Midbrain (tissue), 1 donor: ENCODE data around the gene ANXA3.

Experiments used
- DNase-seq: peaks from one replicate; lab custom pipeline; 2025; lab: John Stamatoyannopoulos, UW

The ANXA3 gene

DNA sequence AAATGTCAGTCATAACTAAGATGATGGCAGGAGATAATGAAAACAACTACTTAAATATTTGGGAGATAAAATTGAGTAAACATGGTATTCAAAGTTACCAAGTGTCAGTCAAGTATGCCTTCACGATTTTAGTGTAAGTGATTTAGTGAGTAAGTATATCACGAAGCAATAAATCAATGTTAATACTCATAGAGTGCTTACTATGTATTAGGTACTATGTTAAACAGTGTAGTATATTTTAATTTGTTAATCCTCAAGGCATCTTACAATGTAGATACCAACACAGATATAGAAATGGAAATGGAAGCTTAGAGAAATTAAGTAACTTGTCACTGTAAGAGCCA lies 59.6 kb downstream of the ANXA3 start:
- DNase-seq: no peak

DNA sequence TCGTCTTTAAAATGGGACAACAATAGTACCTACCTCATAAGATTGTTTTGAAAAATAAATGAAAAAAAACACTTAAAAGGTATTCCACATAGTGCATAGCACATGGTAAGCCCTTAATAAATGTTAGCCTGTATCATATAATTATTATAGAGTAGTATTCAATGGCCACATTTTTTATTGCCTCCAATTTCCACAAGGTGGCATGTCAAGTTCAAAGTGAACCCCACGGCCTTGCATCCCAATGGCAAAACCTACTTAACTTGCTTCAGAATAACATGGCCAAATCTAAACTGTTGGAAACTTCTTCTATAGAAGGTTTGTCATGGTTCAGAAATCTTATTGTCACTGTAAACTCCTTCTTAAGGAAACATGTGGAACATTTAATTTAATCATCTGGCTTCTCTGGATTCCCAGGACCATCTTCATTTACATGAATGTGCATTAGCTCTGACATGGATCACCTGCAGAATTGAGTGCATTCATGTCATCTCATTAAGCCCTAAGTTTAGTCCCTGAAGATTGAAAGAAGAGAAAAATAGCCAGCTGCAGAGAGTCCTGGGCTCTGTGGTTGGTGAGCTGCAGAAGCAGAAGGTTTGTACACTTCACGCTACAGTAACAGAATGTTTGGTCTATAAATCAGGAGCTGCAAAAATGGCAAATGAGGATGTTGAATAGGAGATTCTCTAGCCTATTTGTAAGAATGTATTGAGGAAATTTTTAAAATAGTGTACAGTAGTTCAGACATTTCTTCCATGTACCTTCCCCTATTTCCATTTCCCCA lies 61.0 kb downstream of the ANXA3 start:
- DNase-seq: peak; percentile 54

DNA sequence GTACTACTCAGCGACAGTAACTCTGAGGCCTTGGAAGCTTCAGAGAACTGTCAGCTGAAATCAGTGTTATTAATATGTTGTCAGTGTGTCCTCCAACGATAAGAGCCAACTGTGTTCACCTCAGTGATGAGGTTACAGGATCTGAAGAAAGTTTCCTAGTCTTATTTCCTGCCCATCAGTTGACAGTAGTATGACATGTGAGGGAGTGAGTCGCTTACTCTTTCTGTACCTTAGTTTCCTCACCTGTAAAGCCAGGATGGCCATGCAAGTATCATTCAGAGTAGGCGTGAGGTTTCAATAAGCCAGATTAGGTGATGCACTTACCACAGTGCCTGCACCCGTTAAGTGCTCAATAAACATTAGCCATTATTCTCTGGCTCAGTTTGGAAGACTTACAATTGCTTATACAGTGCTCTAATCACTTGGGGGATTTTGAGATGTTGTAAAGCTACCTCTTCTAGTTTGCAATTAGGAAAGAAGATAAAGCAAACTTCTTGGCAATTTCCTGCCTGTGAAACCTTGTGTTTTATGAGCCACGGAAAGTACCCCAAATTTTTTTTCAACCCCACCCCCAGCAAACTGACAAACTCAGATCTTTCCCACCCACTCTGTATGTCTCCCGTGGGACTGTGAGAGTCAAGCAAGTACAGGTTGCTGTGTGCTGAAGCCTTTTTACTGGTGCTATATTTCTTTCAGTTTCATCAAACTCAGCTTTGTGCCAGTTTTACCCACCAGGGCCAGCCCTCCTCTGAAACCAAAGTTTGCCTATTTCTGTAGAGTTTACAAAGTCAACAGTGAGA lies 62.2 kb downstream of the ANXA3 start:
- DNase-seq: no peak

DNA sequence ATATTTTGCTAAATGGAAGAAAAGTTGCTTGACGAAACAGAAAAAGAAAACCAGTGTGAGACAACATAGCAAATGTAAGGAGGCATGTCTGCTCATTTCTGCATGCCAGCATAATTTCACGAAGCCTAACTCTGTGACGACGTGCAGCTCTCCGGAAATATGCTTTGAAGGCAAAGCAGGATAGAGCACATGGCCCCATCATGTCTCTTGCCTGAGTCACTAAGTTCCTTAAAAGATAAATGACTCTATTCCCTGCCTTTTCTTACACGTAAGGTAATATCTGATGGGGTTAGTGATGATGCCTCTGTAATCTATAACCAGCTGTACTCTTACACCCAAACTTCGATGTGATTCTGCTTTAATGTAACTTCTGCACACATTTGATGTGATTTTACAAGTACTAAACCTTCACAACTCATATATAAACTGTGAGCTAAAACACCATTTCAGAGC lies 64.5 kb downstream of the ANXA3 start:
- DNase-seq: no peak

DNA sequence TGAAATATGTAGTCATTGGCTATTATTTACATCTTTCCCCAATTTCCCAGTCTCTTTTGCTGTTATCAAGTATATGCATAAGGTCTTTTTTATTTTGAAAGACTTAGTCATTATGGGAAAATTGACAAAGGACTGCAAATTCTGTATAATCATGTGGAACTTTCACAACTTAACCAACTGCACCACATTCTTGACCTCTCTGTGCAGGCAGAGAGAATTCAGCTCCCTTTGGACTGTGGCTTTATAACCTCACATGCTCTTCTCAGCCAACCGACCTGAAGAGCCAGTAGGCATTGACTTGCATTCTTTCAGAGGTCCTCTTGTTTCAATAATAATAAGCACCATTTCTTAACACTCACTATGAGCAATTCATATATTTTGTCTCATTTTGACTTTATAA lies 66.9 kb downstream of the ANXA3 start:
- no peak for DNase-seq

DNA sequence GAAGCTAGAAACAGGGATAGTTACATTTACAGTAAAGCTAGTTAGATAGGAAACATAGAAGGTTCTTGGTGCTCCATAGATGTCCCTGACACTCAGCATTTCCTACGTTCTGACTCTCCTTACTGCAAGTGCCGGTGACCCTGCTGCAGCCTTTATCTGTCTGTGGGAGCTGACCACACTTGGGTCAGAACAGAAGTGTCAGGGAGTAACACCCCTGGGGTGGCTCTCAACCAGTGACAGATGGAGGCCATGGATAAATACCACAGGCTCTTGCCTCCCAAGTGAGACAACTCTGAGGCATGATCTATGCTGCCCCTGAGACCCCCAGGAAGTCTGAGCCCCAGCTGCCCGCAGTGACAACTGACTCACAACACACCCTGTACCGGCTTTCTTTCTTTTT lies 69.8 kb downstream of the ANXA3 start:
- no peak for DNase-seq

DNA sequence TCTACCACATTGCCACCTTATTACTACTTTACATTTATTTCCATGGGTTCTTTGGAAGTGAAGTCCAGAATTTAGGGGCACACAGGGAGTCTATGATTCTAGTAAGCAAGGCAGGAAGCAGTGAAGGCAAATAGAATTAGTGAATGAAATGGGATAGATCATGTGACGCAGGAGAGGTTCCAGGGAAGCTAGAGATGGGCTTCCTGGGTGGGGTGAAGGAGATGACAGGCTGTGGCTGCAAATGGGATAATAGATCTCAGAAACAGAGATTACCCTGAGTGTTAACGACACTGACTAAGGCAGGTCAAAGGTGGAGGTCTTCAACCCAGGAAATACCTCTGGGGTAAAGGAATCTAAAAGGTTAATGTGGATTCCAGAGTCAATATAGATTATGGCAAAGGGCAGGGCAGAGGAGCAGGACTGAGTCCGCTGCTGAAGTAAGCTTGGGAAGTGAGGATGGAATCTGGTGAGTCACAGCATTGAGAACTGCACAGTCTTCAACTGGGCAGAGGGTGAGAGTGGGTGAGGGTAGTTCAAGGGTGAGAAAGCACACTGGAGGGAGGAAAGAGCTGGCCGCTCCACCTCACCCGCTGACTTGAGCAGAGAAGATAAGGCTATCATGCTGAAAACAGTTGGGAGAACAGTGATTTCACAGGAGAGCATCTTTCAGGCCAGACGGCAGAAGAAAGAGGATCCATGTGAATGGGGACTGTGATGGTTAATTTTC lies 70.8 kb downstream of the ANXA3 start:
- DNase-seq: no peak

DNA sequence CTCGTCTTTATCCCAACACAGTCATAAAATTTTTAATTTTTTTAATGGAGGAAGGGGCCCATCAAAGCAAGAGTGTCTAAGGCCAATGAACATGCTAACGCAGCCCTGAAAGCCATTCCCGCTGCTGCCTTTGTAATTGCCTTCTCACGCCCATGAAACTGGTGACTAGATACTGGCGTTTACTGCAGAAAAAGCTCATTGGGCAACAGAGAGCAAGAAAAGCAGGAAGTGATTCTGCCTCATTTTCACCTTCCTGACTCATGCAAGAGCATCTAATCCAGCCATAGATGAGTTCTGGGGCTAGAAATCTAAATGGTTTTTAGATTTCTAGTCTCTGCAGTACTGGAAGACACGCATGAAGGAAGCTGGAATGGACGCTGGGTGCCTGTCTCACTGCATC lies 72.5 kb downstream of the ANXA3 start:
- DNase-seq: no peak

DNA sequence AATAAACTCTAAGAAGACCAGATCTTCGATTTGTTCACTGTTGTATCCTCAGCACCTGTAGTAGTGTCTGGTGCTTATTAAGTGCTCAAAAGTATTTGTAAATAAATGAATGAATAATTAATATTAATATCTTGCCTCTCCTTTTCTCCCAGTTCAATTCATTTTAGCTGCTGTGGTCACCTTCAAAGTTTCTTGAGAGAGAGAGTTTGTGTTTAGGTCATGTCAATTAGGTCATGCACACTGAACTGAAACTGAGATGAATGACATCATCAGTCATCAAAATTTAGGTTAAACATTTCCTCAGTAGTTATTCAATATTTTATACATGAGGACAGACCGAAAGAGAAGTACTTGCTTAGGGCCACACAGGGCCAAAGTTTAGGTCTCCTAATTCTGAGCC lies 73.5 kb downstream of the ANXA3 start:
- DNase-seq: no peak

DNA sequence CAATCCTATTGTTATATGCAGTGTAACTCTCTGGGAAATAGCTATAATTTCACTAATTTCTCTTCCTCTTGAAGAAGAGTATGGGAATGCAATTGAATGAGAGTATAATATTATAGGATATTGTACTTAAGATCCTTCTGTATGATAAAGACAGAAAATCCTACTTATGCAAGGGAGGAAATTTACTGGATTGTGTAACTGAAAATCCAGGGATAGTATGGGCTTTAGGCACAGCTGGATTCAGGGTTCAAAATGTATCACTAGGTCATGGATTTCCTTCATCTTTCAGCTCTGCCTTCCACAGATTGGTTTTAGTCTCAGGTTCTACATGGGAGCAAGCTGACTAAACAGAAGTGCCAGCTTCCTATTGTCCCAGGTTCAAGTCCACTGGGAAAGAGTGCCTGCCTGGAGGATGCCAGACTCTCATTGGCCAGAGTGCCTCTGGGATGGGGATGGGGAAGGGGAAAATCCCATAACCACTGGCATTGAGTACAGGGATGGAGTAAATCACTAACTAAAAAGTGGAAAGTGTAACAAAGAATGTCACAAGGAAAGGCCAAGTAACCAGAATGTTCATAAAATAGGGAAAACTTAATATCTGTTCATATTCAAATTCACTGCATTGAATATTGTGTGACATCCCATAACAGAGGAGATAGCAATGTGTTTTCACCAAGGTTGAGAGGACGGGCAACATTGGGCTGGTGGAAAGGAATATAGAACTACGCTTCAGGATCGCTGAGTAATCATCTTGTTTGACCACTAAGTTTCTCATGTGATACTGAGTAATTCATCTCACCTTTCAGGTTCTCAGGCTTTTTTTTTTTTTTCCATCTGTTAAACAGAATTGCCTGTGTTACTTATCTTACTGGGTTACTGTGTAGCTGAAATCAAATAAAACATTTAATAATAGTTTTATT lies 75.7 kb downstream of the ANXA3 start:
- DNase-seq: no peak

DNA sequence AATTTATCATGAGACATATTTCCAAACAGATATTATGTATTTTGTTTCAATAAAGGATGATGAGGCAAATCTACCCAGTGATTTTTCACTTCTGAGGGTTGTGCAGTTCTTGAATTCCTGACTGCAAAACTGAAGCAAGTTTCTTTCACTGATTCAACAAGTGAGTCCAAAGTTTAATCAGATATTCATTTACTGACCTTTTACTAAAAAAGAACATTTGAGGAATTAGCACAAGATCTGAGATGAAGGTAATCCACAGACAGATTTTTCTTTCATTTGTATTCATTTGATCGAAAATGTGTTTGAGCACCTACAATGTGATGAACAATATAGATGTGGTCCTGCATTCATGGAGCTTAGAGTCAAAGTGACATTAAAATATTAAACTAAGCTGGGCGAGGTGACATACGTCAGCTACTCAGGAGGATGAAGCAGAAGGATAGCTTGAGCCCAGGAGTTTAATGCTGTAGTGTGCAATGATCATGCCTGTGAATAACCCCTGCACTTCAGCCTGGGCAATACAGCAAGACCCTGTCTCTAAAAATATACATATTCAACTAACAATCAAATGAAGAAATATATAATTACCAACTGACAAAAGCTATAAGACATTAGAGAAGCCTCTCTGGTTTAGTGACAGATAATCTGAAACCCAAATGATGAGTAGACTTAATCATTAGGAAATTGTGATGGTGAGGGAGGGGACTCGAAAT lies 76.6 kb downstream of the ANXA3 start:
- DNase-seq: no peak

DNA sequence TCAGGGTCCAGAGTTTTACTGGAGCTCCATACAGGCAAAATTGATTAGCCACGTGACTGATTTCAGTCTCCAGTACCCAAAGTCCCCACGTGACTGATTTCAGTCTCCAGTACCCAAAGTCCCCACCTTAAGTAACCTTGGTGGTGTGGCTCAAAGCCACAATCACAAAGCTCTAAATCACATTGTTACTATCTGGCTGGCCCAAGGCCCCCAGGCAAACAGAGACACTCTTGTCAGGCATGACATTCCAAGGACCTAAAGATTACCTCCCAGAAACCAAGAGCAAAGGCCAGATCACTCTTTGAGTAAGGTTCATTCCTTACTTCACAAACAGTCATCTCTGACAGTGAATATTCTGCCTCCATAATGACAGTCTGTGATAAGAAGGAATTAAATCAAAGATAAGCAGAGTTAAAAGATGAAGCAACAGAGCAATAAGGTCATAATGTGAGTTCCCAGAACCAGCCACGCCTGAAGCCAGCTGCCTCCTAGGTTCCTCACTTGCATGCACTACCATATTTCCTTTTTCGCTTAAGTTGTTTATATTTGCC lies 78.5 kb downstream of the ANXA3 start:
- no peak for DNase-seq

DNA sequence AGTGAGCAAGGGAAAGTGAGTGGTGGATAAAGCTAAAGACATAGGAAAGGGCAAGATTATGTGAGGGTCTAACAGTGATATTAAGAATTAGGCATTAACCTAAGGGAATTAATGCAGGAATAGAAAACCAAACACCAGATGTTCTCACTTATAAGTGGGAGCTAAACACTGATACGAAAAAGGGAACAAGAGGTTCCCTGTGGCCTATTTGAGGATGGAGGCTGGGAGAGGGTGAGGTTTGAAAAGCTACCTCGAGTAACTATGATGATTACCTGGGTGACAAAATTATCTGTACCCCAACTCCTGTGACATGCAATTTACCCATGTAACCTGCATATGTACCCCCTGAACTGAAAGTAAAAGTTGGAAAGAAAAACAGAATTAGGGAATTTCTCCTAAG lies 79.0 kb downstream of the ANXA3 start:
- DNase-seq: no peak

DNA sequence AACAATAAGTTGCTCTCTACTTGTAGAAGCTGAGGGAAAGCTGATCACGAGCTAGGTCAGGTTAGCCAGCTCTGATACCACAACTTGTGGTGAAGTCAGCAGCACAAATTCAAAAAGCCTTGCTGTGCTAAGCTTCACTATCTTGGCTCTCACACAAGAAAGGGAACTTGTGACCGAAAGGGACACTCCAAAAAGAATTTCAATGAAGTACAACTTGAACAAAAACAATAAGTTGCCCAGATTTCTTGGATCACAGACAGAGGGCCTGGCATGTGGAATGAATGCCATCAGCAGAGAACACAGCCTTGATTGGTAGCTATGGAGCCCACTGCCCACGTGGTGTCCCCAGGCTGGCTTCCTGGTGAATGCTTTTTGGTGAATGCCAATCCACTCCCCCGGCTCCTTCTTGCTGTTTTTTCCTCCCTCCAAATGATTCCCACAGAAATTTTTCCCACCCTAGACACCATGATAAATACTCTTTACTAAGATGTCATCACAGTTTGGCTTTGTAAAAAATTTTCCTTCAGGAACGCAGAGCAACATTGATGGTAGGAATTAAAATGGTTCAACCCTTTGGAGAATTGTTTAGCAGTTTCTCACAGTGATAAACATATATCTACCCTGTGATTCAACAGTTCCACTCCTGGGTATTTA lies 82.6 kb downstream of the ANXA3 start:
- DNase-seq: peak; percentile 80

DNA sequence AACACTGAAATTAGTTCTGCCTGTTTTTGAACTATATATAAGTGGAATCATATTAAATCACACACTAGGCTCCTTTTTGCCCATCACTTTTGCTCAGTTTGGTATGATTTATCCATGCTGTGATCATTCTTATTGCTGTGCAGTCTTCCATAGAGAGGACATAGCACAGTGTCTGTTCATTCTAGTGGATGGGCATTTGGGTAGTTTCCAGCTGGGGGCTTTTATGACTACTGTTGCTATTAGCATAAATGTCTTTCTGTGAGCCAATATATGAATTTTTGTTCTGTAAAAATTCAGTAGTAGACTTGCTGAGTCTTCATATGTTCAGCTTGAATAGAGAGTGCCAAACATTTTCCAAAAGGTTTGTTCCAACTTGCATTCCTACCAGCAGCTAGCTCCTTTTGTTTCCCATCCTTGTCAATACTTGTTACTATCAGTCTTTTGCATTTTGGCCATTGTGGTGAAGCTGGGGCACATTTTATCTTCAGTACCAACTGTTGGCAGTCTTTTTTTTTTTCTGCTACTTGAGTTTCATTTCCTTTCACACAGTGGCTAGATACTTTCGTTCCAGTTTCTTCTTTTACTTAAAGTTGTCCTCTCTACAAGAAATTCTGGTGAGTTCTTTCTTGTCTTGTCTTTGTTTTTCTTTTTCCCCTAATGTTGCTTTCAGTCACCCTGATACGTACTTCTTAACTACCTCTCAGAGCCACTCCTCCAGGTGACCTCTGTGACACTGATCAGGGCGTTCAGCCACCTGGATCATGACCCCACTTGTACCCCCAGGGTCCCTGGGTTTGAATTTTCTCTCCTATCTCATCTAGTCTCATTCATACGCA lies 87.0 kb downstream of the ANXA3 start:
- DNase-seq: no peak

DNA sequence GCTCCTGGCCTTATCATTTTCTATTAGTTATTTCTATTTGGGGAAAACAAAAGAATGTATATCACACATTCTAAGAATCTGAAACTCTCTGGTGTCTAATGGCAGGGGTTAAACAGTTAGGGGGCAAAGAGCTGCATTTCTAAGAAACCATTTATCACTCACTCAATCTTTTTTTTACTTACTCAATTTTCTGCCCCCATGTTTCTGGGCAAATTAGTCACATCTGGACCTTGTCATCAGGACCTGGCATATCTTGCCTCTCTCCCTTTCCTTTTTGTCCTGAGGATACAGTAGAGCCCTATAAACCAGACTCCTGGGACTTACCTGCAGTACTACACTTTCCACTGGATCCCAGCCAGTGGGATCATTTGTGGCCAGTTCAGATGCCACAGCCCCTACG lies 89.1 kb downstream of the ANXA3 start:
- no peak for DNase-seq

DNA sequence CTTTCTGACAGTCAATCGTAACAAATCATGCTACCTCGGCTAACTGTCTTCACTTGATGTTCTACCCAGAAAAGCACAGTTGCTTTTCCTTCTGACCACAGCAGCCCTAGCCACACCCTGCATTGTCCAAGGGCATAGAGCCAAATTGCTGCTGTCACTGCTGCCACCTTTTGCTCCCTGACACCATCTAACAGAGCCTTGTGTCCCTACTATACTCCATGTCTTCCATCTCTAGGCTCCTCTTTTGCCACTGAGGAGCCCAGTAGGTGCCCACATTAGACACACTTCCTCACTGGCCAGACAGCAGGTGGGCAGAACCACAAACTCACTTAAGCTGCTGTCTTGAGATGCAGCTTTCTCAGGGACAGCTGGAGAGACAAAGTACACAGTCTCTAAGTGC lies 91.4 kb downstream of the ANXA3 start:
- DNase-seq: no peak

DNA sequence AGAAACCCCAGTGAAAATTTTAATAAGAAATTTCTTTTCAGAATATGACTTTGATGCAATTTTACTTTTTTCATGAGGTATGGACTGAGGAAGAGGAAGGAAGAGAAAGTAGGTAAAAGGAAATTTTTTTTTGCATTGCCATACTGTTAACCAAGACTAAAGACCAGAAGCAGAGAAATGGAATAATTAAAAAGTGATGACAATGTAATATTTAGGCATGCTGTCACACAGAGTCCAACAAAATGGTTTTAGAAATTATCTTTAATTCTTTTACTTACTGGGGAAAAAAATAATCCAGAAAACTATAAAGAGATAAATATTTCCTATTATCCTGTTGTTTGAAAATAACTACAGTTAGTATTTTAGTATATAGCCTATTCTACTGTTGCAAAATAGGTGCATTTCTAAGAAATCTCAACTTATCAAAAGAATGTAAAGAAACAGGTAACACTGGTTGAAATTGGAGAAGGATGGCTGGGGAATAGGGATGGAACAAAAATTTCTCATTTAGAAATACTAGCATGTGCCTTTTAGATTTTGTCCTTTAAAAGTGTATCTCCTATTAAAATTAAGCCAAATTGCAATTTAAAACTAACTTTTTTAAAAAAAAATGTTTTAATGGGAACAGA lies 92.6 kb downstream of the ANXA3 start:
- DNase-seq: no peak
